Prostate gland (tissue), 2 donors: Measurements from ENCODE around the gene WWC2. TPM values are rescaled to one million over a fixed set of nuclear protein-coding genes. Genes with fewer than 3 reads are reported as not detected.

Source experiments
- DNase-seq: peaks from one replicate; pipeline ENCODE4 v3.0.0-alpha.2; 2019; ENCODE audit warnings: low spot score
- H3K27ac ChIP-seq, 2 donors: fragments of 200-600 bp; sonication (generic); 2 replicates each; pipeline ENCODE4 v1.5.1; 2017 to 2019
- H3K27me3 ChIP-seq: fragments of 200-600 bp; sonication (generic); replicated peaks from 2 replicates; pipeline ENCODE4 v1.5.1; 2019; ENCODE audit not compliant: insufficient read depth
- H3K36me3 ChIP-seq, 2 donors: fragments of 200-600 bp; sonication (generic); 1 replicate in 1 of 2; 2 replicates in 1 of 2; pipeline versions ENCODE4 v1.5.1 to v1.8.1; 2017 to 2019
- H3K4me1 ChIP-seq: fragments of 200-600 bp; sonication (generic); replicated peaks from 2 replicates; pipeline ENCODE4 v1.5.1; 2019
- H3K4me3 ChIP-seq, 2 donors: fragments of 200-600 bp; sonication (generic); 2 replicates each; pipeline ENCODE4 v1.5.1; 2017 to 2019
- H3K9me3 ChIP-seq: fragments of 200-600 bp; sonication (generic); 2 replicates; pipeline ENCODE4 v1.5.1; 2017
- POLR2A ChIP-seq: fragments of 450-650 bp; IDR thresholded peaks from one replicate; pipeline ENCODE4 v1.6.1; 2016; ENCODE audit warnings: antibody characterized with exemption, mild to moderate bottlenecking
- POLR2AphosphoS5 ChIP-seq: sonication (generic); formaldehyde crosslinking; IDR thresholded peaks from one replicate; pipeline ENCODE4 v1.6.1; 2017; ENCODE audit warnings: antibody characterized with exemption
- WGBS: methylation state at CpG from one replicate; pipeline ENCODE4 v1.1.5; 2018; 5-methylcytosine and 5-hydroxymethylcytosine counted together
- intact Hi-C: fragments of 100-400 bp; cut with DNase I; formaldehyde crosslinking; loops from one replicate; pipeline ENCODE4 v1.14.2; 2022
- total RNA-seq, 2 donors: library from RNA; depleted of rRNA; stranded (reverse); fragments of >200 nt; gene quantifications; one replicate each; pipeline ENCODE4 v1.1.0, GENCODE V29; 2016
- TF ChIP-seq, protein P1 (sequence below), 4 experiments: fragments of 200-600 bp in 2 of 4; fragments of 450-650 bp in 2 of 4; sonication (generic) in 2 of 4; IDR thresholded peaks; 1 replicate in 3 of 4; 2 replicates in 1 of 4; pipeline ENCODE4 v1.5.1; 2016 to 2019; ENCODE audit warnings: antibody characterized with exemption in 4 of 4, mild to moderate bottlenecking in 2 of 4, moderate library complexity in 2 of 4

Gene WWC2
- total RNA-seq, 2 donors from 2014 or later = 17.6 to 44.1 TPM

DNA sequence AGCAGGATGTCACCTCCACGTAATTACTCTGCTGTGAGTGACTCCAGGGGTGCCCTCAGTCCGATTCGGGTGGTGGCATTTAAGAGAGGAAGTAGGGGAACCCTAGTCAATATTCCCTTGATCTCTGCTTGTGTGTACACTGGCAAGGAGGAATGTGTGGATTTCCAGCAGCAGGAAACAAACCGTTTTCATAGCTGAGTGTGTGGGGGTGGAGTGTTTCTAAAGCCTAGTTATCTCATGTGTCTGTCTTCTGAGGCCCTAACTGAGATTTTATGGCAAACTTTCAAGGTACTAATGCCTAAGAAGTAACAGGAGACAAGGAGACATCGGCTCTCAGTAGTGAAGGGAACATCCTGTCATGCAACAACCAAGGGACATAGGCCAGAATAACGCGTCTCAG, 229.8 kb downstream of the WWC2 start:
- no peaks in the 10 kb centered on the region for H3K36me3 ChIP-seq
- no peaks in the 10 kb centered on the region for H3K27me3 ChIP-seq
- 28% methylated on average over 7 of the region's 7 CpGs for WGBS
- H3K9me3 ChIP-seq = no peaks in the 10 kb centered on the region
- intact Hi-C loops = no loop called here
- H3K4me1 ChIP-seq = no peaks in the 10 kb centered on the region
- no peak for TF ChIP-seq POLR2A
- TF ChIP-seq POLR2AphosphoS5 = no peak
- TF ChIP-seq, protein P1, sequence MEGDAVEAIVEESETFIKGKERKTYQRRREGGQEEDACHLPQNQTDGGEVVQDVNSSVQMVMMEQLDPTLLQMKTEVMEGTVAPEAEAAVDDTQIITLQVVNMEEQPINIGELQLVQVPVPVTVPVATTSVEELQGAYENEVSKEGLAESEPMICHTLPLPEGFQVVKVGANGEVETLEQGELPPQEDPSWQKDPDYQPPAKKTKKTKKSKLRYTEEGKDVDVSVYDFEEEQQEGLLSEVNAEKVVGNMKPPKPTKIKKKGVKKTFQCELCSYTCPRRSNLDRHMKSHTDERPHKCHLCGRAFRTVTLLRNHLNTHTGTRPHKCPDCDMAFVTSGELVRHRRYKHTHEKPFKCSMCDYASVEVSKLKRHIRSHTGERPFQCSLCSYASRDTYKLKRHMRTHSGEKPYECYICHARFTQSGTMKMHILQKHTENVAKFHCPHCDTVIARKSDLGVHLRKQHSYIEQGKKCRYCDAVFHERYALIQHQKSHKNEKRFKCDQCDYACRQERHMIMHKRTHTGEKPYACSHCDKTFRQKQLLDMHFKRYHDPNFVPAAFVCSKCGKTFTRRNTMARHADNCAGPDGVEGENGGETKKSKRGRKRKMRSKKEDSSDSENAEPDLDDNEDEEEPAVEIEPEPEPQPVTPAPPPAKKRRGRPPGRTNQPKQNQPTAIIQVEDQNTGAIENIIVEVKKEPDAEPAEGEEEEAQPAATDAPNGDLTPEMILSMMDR (IDR thresholded peaks at IDR 0.05) = no peak
- H3K27ac ChIP-seq = no peak overlapping the region
- no peak overlapping the region for H3K4me3 ChIP-seq
- no peak for DNase-seq

DNA sequence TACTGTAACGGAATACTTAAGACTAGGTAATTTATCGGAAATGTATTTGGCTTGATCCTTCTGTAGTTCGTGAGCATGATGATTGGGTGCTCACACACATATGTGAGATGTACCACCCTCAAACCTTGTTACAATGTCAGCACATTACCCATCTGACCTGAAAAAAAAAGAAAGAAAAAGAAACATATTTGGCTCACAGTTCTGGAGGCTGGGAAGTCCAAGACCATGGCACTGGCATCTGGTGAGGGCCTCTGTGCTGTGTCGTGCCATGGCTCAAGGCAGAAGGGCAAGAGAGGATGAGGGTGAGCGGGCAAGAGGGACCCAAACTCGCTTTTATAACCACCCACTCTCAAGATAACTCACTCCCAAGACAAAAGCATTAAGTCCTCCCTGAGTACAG, 230.2 kb downstream of the WWC2 start:
- H3K36me3 ChIP-seq = no peaks in the 10 kb centered on the region
- no peaks in the 10 kb centered on the region for H3K9me3 ChIP-seq
- intact Hi-C loops = no loop called here
- H3K27ac ChIP-seq = no peak overlapping the region
- no peak overlapping the region for H3K4me3 ChIP-seq
- no peaks in the 10 kb centered on the region for H3K4me1 ChIP-seq
- TF ChIP-seq POLR2AphosphoS5 = no peak
- TF ChIP-seq, protein P1 (IDR thresholded peaks at IDR 0.05) = no peak
- TF ChIP-seq POLR2A = no peak
- 80% methylated on average over 6 of the region's 6 CpGs for whole genome bisulfite sequencing
- no peak for DNase-seq
- no peaks in the 10 kb centered on the region for H3K27me3 ChIP-seq

DNA sequence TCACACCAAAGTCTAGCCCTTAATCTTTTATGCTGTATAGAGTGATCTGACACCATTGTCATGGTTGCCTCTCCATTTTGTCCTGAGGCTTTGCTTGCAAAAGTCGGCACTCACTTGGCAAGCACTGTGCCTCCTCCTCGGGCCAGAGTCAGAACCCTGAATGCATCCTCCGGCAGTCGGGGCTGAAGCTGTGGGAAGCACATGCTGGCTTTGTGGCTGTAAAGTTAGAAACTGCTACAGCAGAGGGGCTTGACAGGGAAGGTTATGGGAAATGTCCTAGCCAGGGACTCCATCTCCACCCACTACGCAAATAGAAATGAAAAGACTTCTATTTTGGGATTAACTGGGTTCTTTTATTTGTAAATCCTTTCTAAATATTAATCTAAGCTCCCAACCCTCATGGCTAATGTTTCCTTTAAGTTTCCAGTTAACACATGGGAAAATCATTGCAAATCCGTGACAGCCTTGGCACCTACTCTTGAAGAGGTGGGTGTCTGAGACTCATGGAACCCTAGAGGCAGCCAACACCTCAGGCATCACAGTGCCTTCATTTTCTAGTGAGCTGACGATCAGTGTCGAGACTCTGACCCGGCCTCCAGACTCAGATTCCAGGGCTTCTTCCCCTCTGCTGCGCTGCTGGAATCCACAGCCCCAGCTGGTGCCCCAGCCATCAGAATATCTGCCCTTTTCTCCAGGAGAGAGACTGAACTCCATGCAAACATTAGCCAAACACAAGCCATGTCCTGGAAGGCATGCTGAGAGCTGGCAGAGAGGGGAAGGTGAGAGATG, 231.1 kb downstream of the WWC2 start:
- TF ChIP-seq POLR2A = no peak
- no peak for TF ChIP-seq POLR2AphosphoS5
- TF ChIP-seq, protein P1 (IDR thresholded peaks at IDR 0.05) = no peak
- Histone ChIP-seq H3K9me3 (no peaks in the 10 kb centered on the region), H3K4me1 (no peaks in the 10 kb centered on the region), H3K27me3 (no peaks in the 10 kb centered on the region), H3K36me3 (no peaks in the 10 kb centered on the region), H3K4me3 (no peak overlapping the region), H3K27ac (no peak overlapping the region)
- intact Hi-C loops = no loop called here
- no peak for DNase-seq
- WGBS = 63% methylated on average over 10 of the region's 10 CpGs

DNA sequence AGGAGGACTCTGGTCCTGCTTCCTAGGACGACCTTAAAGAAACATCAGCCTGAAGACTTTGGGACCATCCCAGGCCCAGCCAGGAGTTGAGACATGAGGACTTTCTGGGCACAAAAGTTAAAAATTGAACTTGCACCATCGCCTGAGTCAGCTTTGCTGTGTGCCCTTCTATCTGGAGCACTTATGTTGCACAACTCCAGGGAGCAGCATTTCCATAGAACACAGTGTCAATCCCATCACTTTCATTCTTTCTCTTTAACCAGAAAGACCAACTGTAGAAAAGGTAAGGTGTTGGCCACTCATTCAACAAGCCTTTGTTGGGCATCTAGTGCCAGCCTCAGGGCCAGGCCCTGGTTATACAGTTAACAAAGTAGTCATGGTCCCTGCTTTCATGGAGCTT, 231.8 kb downstream of the WWC2 start:
- H3K4me3 ChIP-seq = no peak overlapping the region
- H3K4me1 ChIP-seq = no peaks in the 10 kb centered on the region
- H3K27ac ChIP-seq = no peak overlapping the region
- H3K9me3 ChIP-seq = no peaks in the 10 kb centered on the region
- intact Hi-C loops = no loop called here
- no peaks in the 10 kb centered on the region for H3K27me3 ChIP-seq
- 96% methylated on average over 2 of the region's 2 CpGs for WGBS
- TF ChIP-seq, protein P1 (IDR thresholded peaks at IDR 0.05) = no peak
- TF ChIP-seq POLR2A = no peak
- TF ChIP-seq POLR2AphosphoS5 = no peak
- DNase-seq = no peak
- no peaks in the 10 kb centered on the region for H3K36me3 ChIP-seq

DNA sequence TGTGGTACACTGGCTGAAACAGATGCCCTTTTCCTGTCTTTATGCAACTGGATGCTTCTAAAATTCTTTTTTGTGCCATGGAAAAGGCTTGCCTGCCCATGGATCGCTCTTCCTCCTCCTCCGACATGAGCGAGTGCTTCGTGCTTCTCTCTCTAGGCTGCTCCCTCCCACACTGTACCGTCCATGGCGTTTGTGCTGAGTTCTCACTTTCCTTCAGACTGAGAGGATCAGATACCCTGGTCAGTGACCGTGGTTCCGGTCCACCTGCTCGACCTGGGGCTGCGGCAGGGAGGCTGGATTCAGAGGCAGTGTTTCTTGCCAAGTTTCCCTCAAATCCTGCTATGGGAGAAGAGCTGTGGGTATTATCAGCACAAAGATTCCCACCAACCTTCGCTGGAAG, 233.4 kb downstream of the WWC2 start:
- H3K36me3 ChIP-seq = no peaks in the 10 kb centered on the region
- H3K4me1 ChIP-seq = no peaks in the 10 kb centered on the region
- TF ChIP-seq, protein P1 (IDR thresholded peaks at IDR 0.05) = no peak
- TF ChIP-seq POLR2AphosphoS5 (no peak), POLR2A (no peak)
- no peak overlapping the region for H3K27ac ChIP-seq
- H3K9me3 ChIP-seq = no peaks in the 10 kb centered on the region
- intact Hi-C loops = no loop called here
- no peak overlapping the region for H3K4me3 ChIP-seq
- WGBS = 83% methylated on average over 11 of the region's 11 CpGs
- no peak for DNase-seq
- H3K27me3 ChIP-seq = no peaks in the 10 kb centered on the region
